ENCODE results near the gene MYLK3.

MYLK3 gene

DNA sequence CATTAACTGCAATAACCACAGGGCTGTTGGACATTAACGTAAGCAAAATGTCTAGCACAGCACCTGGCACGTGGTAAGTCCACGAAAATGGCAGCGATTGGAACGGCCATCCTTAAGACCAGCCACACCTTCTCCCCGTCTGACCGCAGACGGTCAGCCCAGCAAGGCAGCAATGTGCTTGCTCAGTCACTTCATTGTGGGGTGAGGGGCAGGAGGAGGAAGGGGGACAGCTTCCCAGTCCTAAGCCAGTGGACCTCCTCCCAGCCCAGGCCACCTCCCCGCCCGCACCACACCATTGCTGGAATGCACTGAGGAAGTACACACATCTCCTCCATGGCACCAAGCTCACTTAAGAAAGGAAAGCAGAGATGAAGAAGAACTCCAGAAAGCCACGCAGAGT lies 8.6 kb upstream of the MYLK3 start:
- no peak for DNase-seq (ENCODE audit: insufficient read length)
- TF ChIP-seq POLR2A (IDR thresholded peaks at IDR 0.05; ENCODE audit: low read depth, low read length), result no peak
- TF ChIP-seq TAF1 (IDR thresholded peaks at IDR 0.05; ENCODE audit: borderline replicate concordance, low read depth, low read length), result no peak
- FAIRE-seq, result no peak

DNA sequence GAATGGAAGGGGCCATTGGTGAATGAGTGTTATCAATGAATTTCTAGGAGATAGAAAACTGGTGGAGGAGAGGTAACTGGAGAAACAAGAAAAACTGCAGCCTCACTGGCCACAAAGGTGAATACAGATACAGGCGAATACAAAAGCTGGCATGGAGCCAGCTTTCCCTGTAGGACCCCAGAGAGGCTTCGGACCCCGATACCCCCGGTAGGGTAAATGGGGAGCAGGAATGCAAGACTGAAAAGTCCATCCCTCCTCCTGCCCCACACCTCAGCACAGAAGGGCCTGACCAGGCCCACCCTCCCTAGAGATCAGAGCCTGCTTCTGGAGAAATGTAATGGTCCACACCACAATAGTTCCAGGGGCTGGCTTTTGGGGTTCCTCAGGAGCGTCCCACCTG lies 4.9 kb upstream of the MYLK3 start:
- FAIRE-seq (no peak), DNase-seq (ENCODE audit: insufficient read length) (no peak)
- TF ChIP-seq TAF1 (IDR thresholded peaks at IDR 0.05; ENCODE audit: borderline replicate concordance, low read depth, low read length) (no peak), POLR2A (IDR thresholded peaks at IDR 0.05; ENCODE audit: low read depth, low read length) (no peak), POLR2AphosphoS5 (IDR thresholded peaks at IDR 0.05; ENCODE audit: low read depth, low read length) (no peak)

DNA sequence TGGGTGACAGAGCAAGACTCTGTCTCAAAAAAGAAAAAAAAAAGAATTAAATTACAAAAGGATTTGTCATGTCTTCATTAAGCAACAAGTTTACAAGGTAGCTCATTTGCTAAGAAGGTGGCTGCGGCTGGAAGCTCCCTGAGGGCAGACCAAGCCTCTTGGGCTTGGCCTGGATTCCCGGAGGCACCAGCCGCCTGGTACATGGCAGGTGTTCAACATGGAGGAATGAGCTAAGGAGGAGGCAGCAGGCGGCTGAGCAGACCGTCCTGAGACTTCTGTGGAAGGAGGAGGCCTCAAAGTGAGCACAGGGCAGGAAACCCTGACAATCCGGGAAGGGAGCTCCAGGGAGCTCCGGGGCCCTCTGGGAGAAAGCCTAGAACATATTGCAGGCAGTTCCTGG lies 3.2 kb upstream of the MYLK3 start:
- DNase-seq (ENCODE audit: insufficient read length), result no peak
- TF ChIP-seq POLR2AphosphoS5 (IDR thresholded peaks at IDR 0.05; ENCODE audit: low read depth, low read length), result no peak
- no peak for TF ChIP-seq TAF1 (IDR thresholded peaks at IDR 0.05; ENCODE audit: borderline replicate concordance, low read depth, low read length)
- no peak for TF ChIP-seq POLR2A (IDR thresholded peaks at IDR 0.05; ENCODE audit: low read depth, low read length)
- FAIRE-seq, result no peak

DNA sequence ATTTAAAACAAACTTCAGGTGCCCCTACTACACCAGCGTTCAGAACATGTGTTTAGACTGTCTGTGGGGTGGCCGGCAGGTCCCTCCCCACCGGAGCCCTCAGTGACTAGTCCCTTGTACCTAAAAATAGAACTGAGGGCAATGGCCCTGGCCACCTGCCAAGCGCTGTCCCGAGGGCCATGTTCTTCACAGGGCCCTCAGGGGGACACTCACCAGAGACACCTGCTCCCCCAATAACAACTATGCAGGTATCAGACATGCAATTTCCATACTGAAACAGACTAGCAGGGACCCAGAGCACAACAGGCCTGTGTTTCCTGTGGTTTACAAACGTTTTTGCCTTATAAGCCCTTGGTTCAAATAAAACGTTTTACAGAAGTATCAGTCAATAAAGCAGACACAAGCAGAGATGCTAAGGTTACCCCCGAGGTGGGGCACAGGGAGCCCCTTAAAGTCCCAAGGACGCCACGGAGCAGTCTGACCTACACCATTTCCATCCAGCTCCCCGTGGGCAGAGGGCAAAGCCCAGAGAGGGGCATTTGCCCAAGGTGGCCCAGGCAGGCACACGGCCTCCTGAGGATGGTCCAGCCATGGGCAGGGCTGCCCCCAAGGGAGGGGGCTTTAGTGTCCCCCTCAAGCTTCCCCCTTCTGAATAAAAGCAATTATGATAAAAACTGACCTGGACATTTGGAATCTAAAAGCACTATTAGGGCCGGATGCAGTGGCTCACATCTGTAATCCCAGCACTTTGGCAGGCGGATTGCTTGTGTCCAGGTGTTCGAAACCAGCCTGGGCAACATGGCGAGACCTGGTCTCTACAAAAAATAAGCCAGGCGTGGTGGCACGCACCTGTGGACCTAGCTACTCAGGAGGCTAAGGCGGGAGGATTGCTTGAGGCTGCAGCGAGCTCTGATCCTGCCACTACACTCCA lies 896 bp upstream of the MYLK3 start:
- peak; percentile 44 for FAIRE-seq
- DNase-seq (ENCODE audit: insufficient read length), result no peak
- no peak for TF ChIP-seq TAF1 (IDR thresholded peaks at IDR 0.05; ENCODE audit: borderline replicate concordance, low read depth, low read length)
- TF ChIP-seq POLR2AphosphoS5 (IDR thresholded peaks at IDR 0.05; ENCODE audit: low read depth, low read length), result no peak
- no peak for TF ChIP-seq POLR2A (IDR thresholded peaks at IDR 0.05; ENCODE audit: low read depth, low read length)

DNA sequence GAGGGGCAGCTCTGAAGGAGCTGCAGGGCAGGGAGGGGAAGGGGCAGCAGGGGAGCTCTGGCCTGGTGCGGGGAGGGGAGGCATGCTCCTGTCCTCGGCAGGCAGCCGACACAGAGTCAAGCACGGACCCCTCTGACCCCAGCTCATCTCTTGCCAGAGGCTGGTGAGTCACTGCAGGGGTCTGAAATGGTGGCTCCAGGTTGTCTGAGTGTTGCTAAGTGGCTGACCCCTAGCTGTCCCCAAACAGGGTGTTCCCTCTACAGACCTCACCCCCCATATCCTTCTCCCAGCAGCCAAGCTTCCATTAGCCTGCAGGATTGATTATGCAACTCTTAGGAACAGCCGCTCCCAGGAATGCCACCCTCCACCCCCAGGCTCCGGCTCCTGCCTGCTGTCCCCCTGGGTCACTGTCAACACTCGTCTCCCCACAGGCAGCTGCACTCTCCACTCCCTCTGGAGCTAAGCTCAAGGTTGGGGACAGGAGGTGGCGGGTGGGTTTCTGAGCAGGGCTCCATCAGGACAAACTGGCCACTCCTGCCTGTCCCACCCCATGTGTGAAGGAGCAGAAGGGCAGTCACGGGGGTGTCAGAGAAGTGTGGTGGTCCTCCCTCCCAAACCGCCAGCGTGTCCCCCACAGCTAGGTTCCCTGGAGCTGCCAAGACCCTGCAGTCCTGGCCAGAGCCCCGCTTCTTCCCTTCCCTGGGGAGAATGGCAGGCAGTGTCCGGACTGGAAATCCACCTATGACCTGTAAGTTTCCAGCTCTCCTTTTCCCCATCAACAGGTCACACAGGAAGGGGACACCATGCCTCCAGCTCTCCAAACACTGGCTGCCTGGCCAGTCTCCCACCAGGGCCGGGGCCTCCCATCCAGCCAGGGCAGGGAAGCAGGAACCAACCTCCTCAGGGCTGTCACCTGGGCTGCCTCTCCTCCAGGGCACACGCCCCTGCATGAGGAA lies 1.0 kb downstream of the MYLK3 start:
- DNase-seq (ENCODE audit: insufficient read length) (no peak), FAIRE-seq (no peak)
- TF ChIP-seq POLR2A (IDR thresholded peaks at IDR 0.05; ENCODE audit: low read depth, low read length), result no peak
- TF ChIP-seq POLR2AphosphoS5 (IDR thresholded peaks at IDR 0.05; ENCODE audit: low read depth, low read length), result no peak
- no peak for TF ChIP-seq TAF1 (IDR thresholded peaks at IDR 0.05; ENCODE audit: borderline replicate concordance, low read depth, low read length)

DNA sequence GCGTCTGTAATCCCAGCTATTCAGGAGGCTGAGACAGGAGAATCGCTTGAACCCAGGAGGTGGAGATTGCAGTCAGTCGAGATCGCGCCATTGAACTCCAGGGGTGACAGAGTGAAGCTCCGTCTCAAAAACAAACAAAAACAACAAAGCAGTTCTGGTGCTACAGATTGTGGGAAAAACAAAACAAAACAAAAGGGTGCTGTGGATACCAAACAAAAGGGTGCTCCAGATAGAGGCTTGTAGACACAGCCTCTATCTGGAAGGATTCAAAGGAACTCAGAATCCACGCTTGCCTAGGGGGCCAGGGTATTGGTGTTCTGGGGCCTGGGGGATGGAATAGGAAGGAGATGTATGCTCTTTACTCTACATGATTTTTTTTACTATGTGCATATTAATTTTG lies 2.5 kb downstream of the MYLK3 start:
- no peak for FAIRE-seq
- no peak for DNase-seq (ENCODE audit: insufficient read length)
- TF ChIP-seq POLR2AphosphoS5 (IDR thresholded peaks at IDR 0.05; ENCODE audit: low read depth, low read length) (no peak), TAF1 (IDR thresholded peaks at IDR 0.05; ENCODE audit: borderline replicate concordance, low read depth, low read length) (no peak), POLR2A (IDR thresholded peaks at IDR 0.05; ENCODE audit: low read depth, low read length) (no peak)

DNA sequence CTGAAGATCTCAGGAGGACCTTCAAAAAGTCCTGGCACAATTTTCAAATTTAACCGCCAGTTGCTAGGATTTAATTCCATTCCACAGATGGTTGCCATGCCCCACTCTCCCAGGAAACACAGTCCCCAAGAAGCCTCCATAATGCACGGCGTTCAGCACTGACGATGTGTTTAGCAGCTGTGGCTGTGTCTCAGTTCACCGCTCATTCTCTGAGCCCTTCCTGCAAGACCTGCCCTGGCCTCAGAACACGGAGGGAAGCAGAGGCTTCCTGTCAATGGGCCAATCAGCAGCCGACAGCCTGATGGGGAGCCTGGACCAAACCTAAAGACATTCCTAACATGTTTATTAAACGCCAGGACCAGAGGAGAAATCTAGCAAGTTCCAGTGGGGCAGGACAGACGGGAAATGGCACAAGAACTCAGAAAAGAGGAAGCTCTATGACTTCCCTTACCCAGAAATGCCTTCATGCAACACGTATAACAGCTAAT lies 4.9 kb downstream of the MYLK3 start:
- no peak for FAIRE-seq
- DNase-seq (ENCODE audit: insufficient read length), result no peak
- TF ChIP-seq POLR2A (IDR thresholded peaks at IDR 0.05; ENCODE audit: low read depth, low read length), result no peak
- TF ChIP-seq TAF1 (IDR thresholded peaks at IDR 0.05; ENCODE audit: borderline replicate concordance, low read depth, low read length), result no peak
- TF ChIP-seq POLR2AphosphoS5 (IDR thresholded peaks at IDR 0.05; ENCODE audit: low read depth, low read length), result no peak

DNA sequence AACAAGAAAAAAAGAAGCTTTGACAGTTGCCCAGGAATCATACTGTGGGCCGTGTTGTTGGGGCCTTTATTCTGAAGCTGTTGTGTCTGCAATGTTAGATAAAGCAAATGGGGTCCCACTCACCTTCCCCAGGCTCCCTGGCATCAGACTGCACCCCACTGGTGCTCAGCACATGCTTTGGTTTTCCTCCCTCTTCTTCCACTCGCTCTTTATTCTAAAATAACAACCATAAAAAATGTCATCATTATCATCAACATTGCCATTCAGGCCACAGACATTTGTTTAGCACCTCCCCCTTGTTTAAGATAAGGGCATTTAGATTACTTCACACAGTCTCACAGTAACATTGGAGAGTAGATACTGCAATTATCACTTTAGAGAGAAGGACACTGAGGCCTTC lies 8.2 kb downstream of the MYLK3 start:
- no peak for FAIRE-seq
- DNase-seq (ENCODE audit: insufficient read length), result no peak
- TF ChIP-seq TAF1 (IDR thresholded peaks at IDR 0.05; ENCODE audit: borderline replicate concordance, low read depth, low read length) (no peak), POLR2AphosphoS5 (IDR thresholded peaks at IDR 0.05; ENCODE audit: low read depth, low read length) (no peak), POLR2A (IDR thresholded peaks at IDR 0.05; ENCODE audit: low read depth, low read length) (no peak)

DNA sequence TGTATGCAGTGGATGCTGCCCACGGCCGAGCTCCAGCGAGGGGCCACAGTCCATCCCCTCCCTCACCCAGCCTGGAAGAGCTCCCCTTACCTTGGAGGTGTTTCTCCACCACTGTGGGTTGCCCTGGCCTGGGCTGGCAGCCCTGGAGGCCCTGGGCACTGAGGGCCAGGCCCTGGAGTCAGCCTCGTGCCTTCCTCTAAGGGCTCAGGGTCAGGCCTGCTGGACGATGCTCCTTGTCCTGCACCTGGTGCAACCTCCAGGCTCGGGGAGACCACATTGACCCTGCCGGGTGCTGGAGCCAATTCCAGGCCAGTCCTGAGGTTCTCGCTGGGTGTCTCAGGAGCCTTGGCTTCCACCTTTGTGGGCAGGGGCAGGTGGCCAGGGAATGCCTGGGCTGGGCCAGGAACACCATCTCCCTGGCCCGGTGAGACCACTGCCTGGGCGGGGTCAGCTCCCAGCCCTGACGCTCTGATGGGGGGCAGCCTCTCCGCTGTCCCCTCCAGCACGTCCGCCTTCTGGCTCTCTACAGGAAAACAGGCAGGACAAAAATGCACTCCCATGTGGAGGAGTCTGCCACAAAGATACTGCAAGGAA lies 10.4 kb downstream of the MYLK3 start:
- FAIRE-seq (no peak), DNase-seq (ENCODE audit: insufficient read length) (no peak)
- no peak for TF ChIP-seq POLR2AphosphoS5 (IDR thresholded peaks at IDR 0.05; ENCODE audit: low read depth, low read length)
- no peak for TF ChIP-seq POLR2A (IDR thresholded peaks at IDR 0.05; ENCODE audit: low read depth, low read length)
- no peak for TF ChIP-seq TAF1 (IDR thresholded peaks at IDR 0.05; ENCODE audit: borderline replicate concordance, low read depth, low read length)

DNA sequence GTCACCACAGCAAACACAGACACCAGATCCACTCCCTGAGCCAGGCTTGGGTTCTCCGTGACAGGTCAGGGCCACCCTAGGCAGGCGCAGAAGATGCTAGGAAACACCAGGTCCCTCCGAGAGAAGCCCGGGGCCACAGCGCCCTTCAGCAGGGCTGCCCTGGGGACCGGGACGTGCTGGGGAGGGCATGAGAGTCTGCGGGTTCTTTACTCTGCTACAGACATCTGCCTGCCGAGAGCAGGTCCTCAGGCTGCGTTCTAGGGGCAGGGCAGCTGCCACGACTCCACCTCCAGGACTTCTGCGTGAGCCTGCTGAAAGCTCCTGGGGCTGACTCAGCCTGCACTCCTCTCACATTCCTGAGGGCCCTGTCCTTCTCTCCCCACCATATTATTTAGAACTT lies 11.4 kb downstream of the MYLK3 start:
- TF ChIP-seq POLR2A (IDR thresholded peaks at IDR 0.05; ENCODE audit: low read depth, low read length), result no peak
- no peak for TF ChIP-seq TAF1 (IDR thresholded peaks at IDR 0.05; ENCODE audit: borderline replicate concordance, low read depth, low read length)
- TF ChIP-seq POLR2AphosphoS5 (IDR thresholded peaks at IDR 0.05; ENCODE audit: low read depth, low read length), result no peak
- FAIRE-seq (no peak), DNase-seq (ENCODE audit: insufficient read length) (no peak)

DNA sequence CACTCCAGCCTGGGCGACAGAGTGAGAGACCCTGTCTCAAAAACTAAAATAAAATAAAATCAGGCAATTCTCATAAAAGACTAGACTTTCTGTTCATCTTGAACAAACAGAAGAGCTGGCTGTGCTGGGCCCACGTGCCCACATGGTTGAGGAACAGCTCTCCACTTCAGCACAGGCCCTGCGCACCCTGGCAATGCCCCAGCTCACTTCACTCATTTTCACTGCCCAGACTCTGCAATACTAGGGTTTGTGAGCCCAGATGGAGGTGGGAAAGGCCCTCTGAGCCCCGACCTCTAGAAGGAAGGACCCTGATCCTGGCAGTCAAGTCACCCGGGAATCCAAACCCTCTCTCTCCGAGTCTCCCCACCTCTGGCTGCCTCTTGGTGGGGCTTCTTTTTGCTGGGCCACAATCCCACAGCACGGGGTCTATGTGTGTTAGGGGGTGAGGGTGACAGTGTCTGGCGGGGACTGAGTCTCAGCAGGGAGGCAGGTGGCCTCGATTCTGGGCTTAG lies 14.8 kb downstream of the MYLK3 start:
- FAIRE-seq (no peak), DNase-seq (ENCODE audit: insufficient read length) (no peak)
- TF ChIP-seq POLR2A (IDR thresholded peaks at IDR 0.05; ENCODE audit: low read depth, low read length) (no peak), POLR2AphosphoS5 (IDR thresholded peaks at IDR 0.05; ENCODE audit: low read depth, low read length) (no peak), TAF1 (IDR thresholded peaks at IDR 0.05; ENCODE audit: borderline replicate concordance, low read depth, low read length) (no peak)
